Measurements from ENCODE around the gene DBP. TPM values are rescaled to one million over a fixed set of nuclear protein-coding genes. Genes with fewer than 3 reads are reported as not detected.

DBP gene
- total RNA-seq, 1 donor from 2014 or later = 8.7 TPM

DNA sequence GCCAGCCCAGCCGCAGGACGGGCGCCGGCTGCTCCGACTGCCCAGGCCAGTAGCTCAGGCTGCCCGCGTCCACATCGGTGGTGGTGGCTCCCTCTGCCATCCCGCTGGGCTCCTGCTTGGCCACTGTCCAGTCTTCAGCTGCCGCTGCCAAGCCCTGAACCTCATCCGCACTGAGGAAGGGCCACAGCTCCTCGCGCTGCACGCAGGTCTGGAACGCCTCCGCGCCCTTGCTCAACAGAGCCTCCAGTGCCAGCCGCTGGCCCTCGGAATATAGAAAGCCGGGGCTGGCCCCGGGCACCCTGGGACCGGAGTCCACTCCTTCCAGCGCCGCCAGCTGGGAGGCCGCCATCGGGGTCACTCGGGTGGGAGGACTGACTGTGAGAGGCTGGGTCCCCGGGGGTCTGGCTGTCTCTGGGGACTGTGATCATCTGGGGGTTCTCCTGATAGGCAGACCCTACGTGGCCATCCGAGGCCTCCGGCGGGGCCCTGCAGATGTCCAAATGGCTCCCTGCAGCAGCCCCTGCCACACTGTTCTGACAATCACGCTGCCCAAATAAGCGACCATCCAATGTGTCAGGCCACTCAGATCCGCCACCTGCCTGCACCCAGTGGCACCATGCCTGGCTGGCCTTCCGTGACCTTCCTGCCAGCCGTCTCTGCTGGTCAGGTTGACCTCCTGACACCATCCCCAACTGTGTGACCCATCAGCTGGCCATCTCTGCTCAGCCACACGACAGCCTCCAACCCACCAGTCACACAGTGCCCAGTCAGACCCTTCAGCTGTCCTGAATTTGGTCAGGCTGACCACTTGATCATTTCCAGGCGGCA, 23.9 kb downstream of the DBP start:
- ATAC-seq (ENCODE audit: low read depth) = no peak
- Mint-ChIP-seq H3K27me3 (no peaks in the 10 kb centered on the region), H3K4me3 (no peak overlapping the region), H3K4me1 (peaks cover 31% of the 10 kb centered on the region), H3K27ac (no peak overlapping the region), H3K36me3 (ENCODE audit: low read depth) (peaks cover 35% of the 10 kb centered on the region), H3K9me3 (no peaks in the 10 kb centered on the region)
- POLR2A ChIA-PET = interaction anchor here (1.6 kb wide), 1 partner anchor 11 kb away, joined by 3 read pairs; no protein-coding TSS in a partner anchor
- DNase-seq = no peak
- TF ChIP-seq, protein P1, sequence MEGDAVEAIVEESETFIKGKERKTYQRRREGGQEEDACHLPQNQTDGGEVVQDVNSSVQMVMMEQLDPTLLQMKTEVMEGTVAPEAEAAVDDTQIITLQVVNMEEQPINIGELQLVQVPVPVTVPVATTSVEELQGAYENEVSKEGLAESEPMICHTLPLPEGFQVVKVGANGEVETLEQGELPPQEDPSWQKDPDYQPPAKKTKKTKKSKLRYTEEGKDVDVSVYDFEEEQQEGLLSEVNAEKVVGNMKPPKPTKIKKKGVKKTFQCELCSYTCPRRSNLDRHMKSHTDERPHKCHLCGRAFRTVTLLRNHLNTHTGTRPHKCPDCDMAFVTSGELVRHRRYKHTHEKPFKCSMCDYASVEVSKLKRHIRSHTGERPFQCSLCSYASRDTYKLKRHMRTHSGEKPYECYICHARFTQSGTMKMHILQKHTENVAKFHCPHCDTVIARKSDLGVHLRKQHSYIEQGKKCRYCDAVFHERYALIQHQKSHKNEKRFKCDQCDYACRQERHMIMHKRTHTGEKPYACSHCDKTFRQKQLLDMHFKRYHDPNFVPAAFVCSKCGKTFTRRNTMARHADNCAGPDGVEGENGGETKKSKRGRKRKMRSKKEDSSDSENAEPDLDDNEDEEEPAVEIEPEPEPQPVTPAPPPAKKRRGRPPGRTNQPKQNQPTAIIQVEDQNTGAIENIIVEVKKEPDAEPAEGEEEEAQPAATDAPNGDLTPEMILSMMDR (IDR thresholded peaks at IDR 0.05) = no peak
- intact Hi-C loops (cut with micrococcal nuclease) = no loop called here
- CTCF ChIA-PET = interaction anchor here (1.0 kb wide), 1 partner anchor 33 kb away, joined by 3 read pairs; the partner anchor contains the start of gene CA11

GRCh38 chr19:48611872-48612271, 25.3 kb downstream of the DBP start:
- POLR2A ChIA-PET = interaction anchor here (1.3 kb wide), 2 partner anchors 22 to 260 kb away, joined by 3 read pairs; no protein-coding TSS in a partner anchor
- ATAC-seq (ENCODE audit: low read depth) = no peak

DNA sequence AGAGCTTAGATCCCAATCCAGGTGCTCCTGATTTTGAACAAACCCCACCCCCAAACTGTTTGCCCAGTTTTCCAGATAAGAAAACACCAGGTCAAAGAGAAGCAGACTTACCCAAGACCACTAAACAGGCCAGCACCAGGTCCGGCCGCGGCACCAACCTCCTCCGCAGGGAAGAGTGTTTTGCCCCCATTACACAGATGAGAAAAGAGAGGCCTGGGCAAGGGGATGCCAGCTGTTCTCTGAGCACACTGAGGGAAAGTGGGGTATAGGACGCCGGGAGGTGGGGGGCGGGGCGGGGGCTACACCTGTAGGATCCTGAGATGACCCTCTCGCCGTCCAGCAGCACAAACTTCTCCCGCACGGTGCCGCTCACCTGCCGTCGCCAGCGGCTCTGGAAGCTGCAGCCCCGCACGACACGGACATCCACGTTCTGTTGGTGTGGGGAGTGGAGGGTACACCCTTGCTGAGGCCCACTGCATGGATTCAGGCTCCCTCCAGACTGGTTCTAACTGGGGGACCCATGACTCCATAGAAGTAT, 27.5 kb downstream of the DBP start:
- ChIA-PET POLR2A (interaction anchor here (0.6 to 3.2 kb wide), 8 partner anchors 8 to 490 kb away, joined by 3 to 56 read pairs (median 8); partner anchors contain the start of genes DBP, RPL18 and SPHK2), CTCF (interaction anchor here (0.7 to 2.6 kb wide), 14 partner anchors 8 to 342 kb away, joined by 3 to 27 read pairs (median 6); partner anchors contain the start of genes RPL18, SPHK2 and ZNF114)
- H3K9me3 Mint-ChIP-seq = no peaks in the 10 kb centered on the region
- TF ChIP-seq, protein P1 (IDR thresholded peaks at IDR 0.05) = no peak
- H3K4me1 Mint-ChIP-seq = peaks cover 8% of the 10 kb centered on the region
- DNase-seq = no peak
- peaks cover 3% of the 10 kb centered on the region for H3K36me3 Mint-ChIP-seq (ENCODE audit: low read depth)
- intact Hi-C loops (cut with micrococcal nuclease) = loop anchor here (5.0 kb wide), 1 partner anchor 407 kb away; no protein-coding TSS in a partner anchor
- no peak overlapping the region for H3K27ac Mint-ChIP-seq
- ATAC-seq (ENCODE audit: low read depth) = no peak
- H3K27me3 Mint-ChIP-seq = no peaks in the 10 kb centered on the region
- no peak overlapping the region for H3K4me3 Mint-ChIP-seq

More at GRCh38 chr19:48611872-48612271, 25.3 kb downstream of the DBP start:
- CTCF ChIA-PET = interaction anchor here (1.5 kb wide), 1 partner anchor 220 kb away, joined by 3 read pairs; the partner anchor contains the start of gene KDELR1
- Mint-ChIP-seq H3K4me1 (peaks cover 18% of the 10 kb centered on the region), H3K27ac (no peak overlapping the region), H3K9me3 (no peaks in the 10 kb centered on the region), H3K27me3 (no peaks in the 10 kb centered on the region), H3K4me3 (no peak overlapping the region), H3K36me3 (ENCODE audit: low read depth) (peaks cover 23% of the 10 kb centered on the region)
- intact Hi-C loops (cut with micrococcal nuclease) = no loop called here
- no peak for DNase-seq
- TF ChIP-seq, protein P1 (IDR thresholded peaks at IDR 0.05) = no peak

- Mint-ChIP-seq H3K4me3 (peak overlapping the region; percentile 52), H3K27ac (peak overlapping the region; percentile 59), H3K9me3 (no peaks in the 10 kb centered on the region), H3K4me1 (peaks cover 8% of the 10 kb centered on the region), H3K27me3 (no peaks in the 10 kb centered on the region), H3K36me3 (ENCODE audit: low read depth) (no peaks in the 10 kb centered on the region)
- TF ChIP-seq, protein P1 (IDR thresholded peaks at IDR 0.05) = no peak
- ATAC-seq (ENCODE audit: low read depth) (peak; percentile 98), DNase-seq (peak; percentile 52)
- intact Hi-C loops (cut with micrococcal nuclease) = loop anchor here (1.0 to 5.0 kb wide), 7 partner anchors 10 to 407 kb away; partner anchors contain the start of genes RPL18 and SPHK2
- ChIA-PET CTCF (interaction anchor here (0.6 to 2.6 kb wide), 21 partner anchors 9 to 354 kb away, joined by 3 to 27 read pairs (median 4); partner anchors contain the start of genes KDELR1, RPL18, SPHK2 and ZNF114), POLR2A (interaction anchor here (0.5 to 3.2 kb wide), 15 partner anchors 9 to 1772 kb away, joined by 3 to 56 read pairs (median 4); partner anchors contain the start of genes DBP, EMP3, RPL18 and SPHK2)
Observed at GRCh38 chr19:48608798-48609263, 28.3 kb downstream of the DBP start.
